IMR-90 (cell line): ENCODE results near the gene KPNA1. TPM values are rescaled to one million over a fixed set of nuclear protein-coding genes. Genes with fewer than 3 reads are reported as not detected.

ENCODE experiments used
- ATAC-seq: fragments of 200-7000 bp; cut with Tn5 transposase; 2 replicates; pipeline ENCODE4 v1.9.1; 2020; ENCODE audit warnings: low read depth, mild to moderate bottlenecking, moderate library complexity
- BruUV-seq: library from RNA; stranded (reverse); fragments of 400-500 nt; replicated peaks from 2 replicates; lab custom pipeline; 2021; lab: Mats Ljungman, UMichigan
- CTCF ChIA-PET: fragments of 300-600 bp; formaldehyde crosslinking; extraction: SDS; loops from one replicate; lab custom pipeline; 2021; ENCODE audit warnings: antibody characterized with exemption; lab: Yijun Ruan, JAX
- POLR2A ChIA-PET: fragments of 300-600 bp; sonication (Branson Sonifier 250); formaldehyde crosslinking; loops from one replicate; lab custom pipeline; 2022; ENCODE audit warnings: antibody characterized with exemption; ENCODE audit not compliant: unreplicated experiment; lab: Charles Lee
- DNase-seq: peaks from one replicate; pipeline ENCODE4 v3.0.0; 2013
- H2AFZ ChIP-seq: replicated peaks from 2 replicates; pipeline ENCODE3; 2013; ENCODE audit warnings: low read length, mild to moderate bottlenecking; ENCODE audit not compliant: poor library complexity
- H2AK5ac ChIP-seq: 2 replicates; pipeline ENCODE4 v1.6.1; 2013; ENCODE audit warnings: low read depth, low read length, inconsistent platforms
- H2AK9ac ChIP-seq: replicated peaks from 2 replicates; pipeline ENCODE3; 2013; ENCODE audit warnings: mild to moderate bottlenecking, low read depth, low read length, moderate library complexity; ENCODE audit not compliant: poor library complexity
- H2BK120ac ChIP-seq: 2 replicates; pipeline ENCODE4 v1.6.1; 2013; ENCODE audit warnings: low read depth, low read length, inconsistent platforms
- H2BK15ac ChIP-seq: 3 replicates; pipeline ENCODE4 v1.6.1; 2013; ENCODE audit warnings: low read depth, low read length, inconsistent platforms
- H2BK20ac ChIP-seq: 2 replicates; pipeline ENCODE4 v1.6.1; 2013; ENCODE audit warnings: low read depth, mild to moderate bottlenecking, inconsistent platforms, low read length, moderate library complexity
- H2BK5ac ChIP-seq: 2 replicates; pipeline ENCODE4 v1.6.1; 2013; ENCODE audit warnings: mild to moderate bottlenecking, low read depth, low read length, inconsistent platforms; ENCODE audit not compliant: poor library complexity, severe bottlenecking
- H3K14ac ChIP-seq: replicated peaks from 2 replicates; pipeline ENCODE4 v1.6.1; 2013; ENCODE audit warnings: low read depth, low read length, inconsistent platforms
- H3K18ac ChIP-seq: 2 replicates; pipeline ENCODE4 v1.6.1; 2013; ENCODE audit warnings: low read depth, low read length, control low read depth
- H3K23ac ChIP-seq: 2 replicates; pipeline ENCODE4 v1.6.1; 2013; ENCODE audit warnings: low read depth, low read length, inconsistent platforms
- H3K27ac ChIP-seq: 2 replicates; pipeline ENCODE4 v1.5.1; 2013; ENCODE audit warnings: mild to moderate bottlenecking, control low read depth, low read length; ENCODE audit not compliant: insufficient read depth
- H3K27me3 ChIP-seq: 2 replicates; pipeline ENCODE4 v1.6.1; 2013; ENCODE audit warnings: low read length; ENCODE audit not compliant: control insufficient read depth, insufficient read depth
- H3K36me3 ChIP-seq: 2 replicates; pipeline ENCODE4 v1.6.1; 2013; ENCODE audit warnings: low read length, mixed read lengths; ENCODE audit not compliant: control insufficient read depth, insufficient read depth
- H3K4ac ChIP-seq: 2 replicates; pipeline ENCODE4 v1.6.1; 2013; ENCODE audit warnings: low read depth, low read length, inconsistent platforms
- H3K4me1 ChIP-seq: 2 replicates; pipeline ENCODE4 v1.6.1; 2013; ENCODE audit warnings: low read length, mixed read lengths; ENCODE audit not compliant: control insufficient read depth, insufficient read depth
- H3K4me2 ChIP-seq: 2 replicates; pipeline ENCODE4 v1.6.1; 2013; ENCODE audit warnings: low read depth, mild to moderate bottlenecking, control low read depth, low read length, moderate library complexity
- H3K4me3 ChIP-seq: 2 replicates; pipeline ENCODE4 v1.5.1; 2013; ENCODE audit warnings: low read depth, mild to moderate bottlenecking, control low read depth, low read length, moderate library complexity; ENCODE audit not compliant: insufficient read depth
- H3K56ac ChIP-seq: 2 replicates; pipeline ENCODE4 v1.6.1; 2013; ENCODE audit warnings: low read length, inconsistent platforms; ENCODE audit not compliant: insufficient read depth; ENCODE audit errors: extremely low read depth
- H3K79me1 ChIP-seq, 2 experiments: 2 replicates each; pipeline ENCODE4 v1.6.1; 2013; ENCODE audit warnings: low read length in 2 of 2, inconsistent platforms in 1 of 2, low read depth in 1 of 2
- H3K9ac ChIP-seq: 2 replicates; pipeline ENCODE4 v1.6.1; 2013; ENCODE audit warnings: low read depth, low read length, control low read depth
- H3K9me1 ChIP-seq: 2 replicates; pipeline ENCODE4 v1.6.1; 2013; ENCODE audit warnings: low read length, inconsistent platforms; ENCODE audit not compliant: insufficient read depth
- H3K9me3 ChIP-seq: 2 replicates; pipeline ENCODE4 v1.6.1; 2013; ENCODE audit warnings: low read length; ENCODE audit not compliant: control insufficient read depth, insufficient read depth
- H4K20me1 ChIP-seq: 2 replicates; pipeline ENCODE4 v1.6.1; 2013; ENCODE audit warnings: low read length, inconsistent platforms; ENCODE audit not compliant: insufficient read depth
- H4K5ac ChIP-seq: 2 replicates; pipeline ENCODE4 v1.6.1; 2013; ENCODE audit warnings: mild to moderate bottlenecking, low read depth, low read length, control low read depth
- H4K8ac ChIP-seq, 2 experiments: 2 replicates each; pipeline ENCODE4 v1.6.1; 2013; ENCODE audit warnings: low read depth in 2 of 2, low read length in 2 of 2, control low read depth in 1 of 2, inconsistent platforms in 1 of 2
- H4K91ac ChIP-seq: 2 replicates; pipeline ENCODE4 v1.6.1; 2013; ENCODE audit warnings: low read depth, low read length, inconsistent platforms; ENCODE audit not compliant: insufficient read depth
- CHD1 ChIP-seq: IDR thresholded peaks from 2 replicates; pipeline ENCODE4 v1.6.1; 2012; ENCODE audit warnings: low read depth, low read length, improper control_type of control experiment
- CTCF ChIP-seq: conservative IDR thresholded peaks from 2 replicates; pipeline ENCODE4 v1.5.1; 2012; ENCODE audit warnings: mild to moderate bottlenecking, low read depth, low read length, improper control_type of control experiment
- FOS ChIP-seq: fragments of 150-350 bp; IDR thresholded peaks from 2 replicates; pipeline ENCODE4 v1.6.1; 2016; ENCODE audit warnings: low read depth, low read length
- MAZ ChIP-seq: IDR thresholded peaks from 2 replicates; pipeline ENCODE4 v1.6.1; 2012; ENCODE audit warnings: low read depth, mild to moderate bottlenecking, low read length, improper control_type of control experiment, moderate library complexity, borderline replicate concordance
- NFE2L2 ChIP-seq: fragments of 150-350 bp; IDR thresholded peaks from 2 replicates; pipeline ENCODE4 v1.6.1; 2016; ENCODE audit warnings: low read depth, mild to moderate bottlenecking, low read length
- POLR2A ChIP-seq: IDR thresholded peaks from 2 replicates; pipeline ENCODE4 v1.6.1; 2012; ENCODE audit warnings: mild to moderate bottlenecking, low read depth, low read length
- RFX5 ChIP-seq: IDR thresholded peaks from 2 replicates; pipeline ENCODE4 v1.8.0; 2012; ENCODE audit warnings: low read depth, mild to moderate bottlenecking, low read length, moderate library complexity
- WGBS, 2 experiments: methylation state at CpG; one replicate each; pipeline versions ENCODE4 v1.1.5 to v1.1.7; 2013; ENCODE audit warnings: missing lambda C conversion rate in 2 of 2; ENCODE audit not compliant: insufficient read length in 1 of 2; ENCODE audit errors: extremely low coverage in 2 of 2; 5-methylcytosine and 5-hydroxymethylcytosine counted together
- dilution Hi-C: fragments of 300-500 bp; cut with HindIII; formaldehyde crosslinking; loops from one replicate; pipeline ENCODE4 v1.14.3; 2018; ENCODE audit warnings: low sequenced_read_pairs; ENCODE audit not compliant: unreplicated experiment
- in situ Hi-C: fragments of 300-500 bp; cut with MboI; formaldehyde crosslinking; loops from 3 replicates; pipeline ENCODE4 v1.14.3; 2019; ENCODE audit warnings: low sequenced_read_pairs, inconsistent platforms, mixed read lengths
- intact Hi-C: fragments of 100-400 bp; cut with micrococcal nuclease; formaldehyde crosslinking; loops from 2 replicates; pipeline ENCODE4 v1.10.0; 2022
- polyA plus RNA-seq, 3 experiments: library from polyadenylated mRNA; depleted of rRNA; stranded (reverse); fragments of >200 nt; gene quantifications; 2 replicates each; pipeline ENCODE4 v1.2.3, GENCODE V29; 2012; ENCODE audit warnings: low replicate concordance in 1 of 3
- total RNA-seq: library from RNA; depleted of rRNA; stranded (reverse); fragments of >200 nt; gene quantifications from 2 replicates; pipeline ENCODE4 v1.2.3, GENCODE V29; 2012
- TF ChIP-seq, protein P1 (sequence below): fragments of 150-350 bp; IDR thresholded peaks from 2 replicates; pipeline ENCODE4 v1.6.1; 2017; ENCODE audit warnings: mild to moderate bottlenecking, antibody characterized with exemption, low read length, low read depth

Gene KPNA1
- total and polyA plus RNA-seq, 2 of the 4 experiments (the other 2 are of a cell fraction), result 30.6 to 112 TPM

DNA sequence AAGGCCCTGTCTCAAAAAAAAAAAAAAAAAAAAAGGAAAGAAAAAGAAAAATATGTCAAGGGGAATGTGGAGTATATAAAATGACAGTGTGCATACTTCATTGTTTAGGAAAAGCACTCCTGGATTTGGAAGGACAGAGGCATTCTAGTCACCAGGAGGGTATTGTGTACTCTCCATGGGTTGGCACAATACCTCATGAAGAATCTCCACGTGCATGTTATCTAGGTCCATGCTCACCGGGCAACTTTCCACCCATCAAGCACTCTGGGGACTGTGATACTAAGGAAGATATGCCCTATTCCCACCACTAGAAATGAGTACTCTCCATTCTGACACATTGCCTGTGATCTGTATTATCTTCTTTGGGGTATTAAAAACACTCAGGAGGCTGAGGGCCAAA lies 15.4 kb upstream of the KPNA1 start:
- DNase-seq (no peak), ATAC-seq (no peak)
- Histone ChIP-seq H3K4me1 (no peaks in the 10 kb centered on the region), H3K4ac (no peak overlapping the region), H3K27me3 (no peaks in the 10 kb centered on the region), H4K20me1 (no peaks in the 10 kb centered on the region), H3K18ac (no peak overlapping the region), H3K23ac (no peak overlapping the region), H2AK9ac (no peak overlapping the region), H3K27ac (no peak overlapping the region), H2AFZ (no peak overlapping the region), H2AK5ac (no peak overlapping the region), H3K14ac (no peak overlapping the region), H4K8ac (no peak overlapping the region), H3K4me3 (no peak overlapping the region), H2BK120ac (no peak overlapping the region), H3K79me1 (no peaks in the 10 kb centered on the region), H3K56ac (no peak overlapping the region), H3K9me1 (peaks cover 12% of the 10 kb centered on the region; the same call in 1 of the 2 replicates), H4K5ac (no peak overlapping the region), H2BK15ac (no peak overlapping the region), H2BK5ac (no peak overlapping the region), H3K36me3 (peaks cover 12% of the 10 kb centered on the region), H3K4me2 (no peak overlapping the region), H3K9me3 (no peaks in the 10 kb centered on the region), H4K91ac (no peak overlapping the region), H2BK20ac (no peak overlapping the region), H3K9ac (no peak overlapping the region)
- WGBS, 2 experiments, result no CpG with 5 or more reads among the region's 2 CpGs
- no TSS peak for BruUV-seq
- intact Hi-C loops, result no loop called here
- CTCF ChIA-PET, result no interaction called here
- POLR2A ChIA-PET, result no interaction called here
- no peak for TF ChIP-seq CTCF
- no peak for TF ChIP-seq POLR2A
- TF ChIP-seq MAZ, result no peak
- TF ChIP-seq RFX5, result no peak
- no peak for TF ChIP-seq FOS
- TF ChIP-seq CHD1, result no peak
- TF ChIP-seq NFE2L2, result no peak
- TF ChIP-seq, protein P1, sequence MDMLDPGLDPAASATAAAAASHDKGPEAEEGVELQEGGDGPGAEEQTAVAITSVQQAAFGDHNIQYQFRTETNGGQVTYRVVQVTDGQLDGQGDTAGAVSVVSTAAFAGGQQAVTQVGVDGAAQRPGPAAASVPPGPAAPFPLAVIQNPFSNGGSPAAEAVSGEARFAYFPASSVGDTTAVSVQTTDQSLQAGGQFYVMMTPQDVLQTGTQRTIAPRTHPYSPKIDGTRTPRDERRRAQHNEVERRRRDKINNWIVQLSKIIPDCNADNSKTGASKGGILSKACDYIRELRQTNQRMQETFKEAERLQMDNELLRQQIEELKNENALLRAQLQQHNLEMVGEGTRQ, result no peak
- dilution Hi-C loops, result no loop called here
- in situ Hi-C loops, result no loop called here
